Hematopoietic multipotent progenitor cell treated with erythropoietin and hydrocortisone succinate and interleukin-3 and kit ligand, for 17 days (in vitro differentiated cells): Measurements from ENCODE around the gene CUX1.

ENCODE experiments used
- DNase-seq: peaks from one replicate; pipeline ENCODE4 v3.0.0-alpha.2; 2015; ENCODE audit warnings: low spot score

Gene CUX1

DNA sequence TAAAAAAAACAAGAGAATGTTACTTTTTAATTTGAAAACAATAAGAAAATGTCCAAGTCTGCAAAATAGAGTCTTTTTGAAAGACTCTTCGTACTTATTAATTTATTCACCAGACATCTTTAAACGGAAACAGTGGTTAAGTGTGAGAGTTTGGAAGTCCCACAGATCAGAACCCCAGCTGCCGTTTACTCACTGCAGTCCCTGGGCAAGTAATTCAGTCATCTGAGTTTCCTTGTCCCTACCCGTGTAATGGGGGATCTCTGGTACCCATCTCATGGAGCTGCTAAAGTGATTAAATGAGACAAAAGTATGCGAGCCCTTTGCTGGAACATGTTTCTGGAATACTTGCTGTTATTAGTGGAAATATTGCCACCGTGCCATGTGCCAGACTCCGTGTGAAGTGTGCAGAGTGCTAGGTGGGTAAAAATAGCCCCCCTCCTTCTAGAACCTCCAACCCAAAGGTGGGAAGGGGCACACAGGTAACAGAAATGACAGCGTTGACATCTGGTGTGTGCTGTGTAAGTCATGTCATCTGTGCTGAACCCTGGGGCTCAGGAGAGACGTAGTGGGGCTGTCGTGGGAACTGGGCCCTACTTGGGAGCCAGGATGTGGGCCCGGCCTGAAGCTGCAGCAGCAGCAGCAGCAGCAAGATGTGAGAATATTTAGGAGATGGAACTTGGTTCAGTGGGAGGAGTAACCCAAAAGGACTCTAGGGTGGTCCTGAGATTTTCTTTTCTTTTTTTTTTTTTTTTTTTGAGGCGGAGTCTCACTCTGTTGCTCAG, 140.5 kb downstream of the CUX1 start:
- no peak for DNase-seq

DNA sequence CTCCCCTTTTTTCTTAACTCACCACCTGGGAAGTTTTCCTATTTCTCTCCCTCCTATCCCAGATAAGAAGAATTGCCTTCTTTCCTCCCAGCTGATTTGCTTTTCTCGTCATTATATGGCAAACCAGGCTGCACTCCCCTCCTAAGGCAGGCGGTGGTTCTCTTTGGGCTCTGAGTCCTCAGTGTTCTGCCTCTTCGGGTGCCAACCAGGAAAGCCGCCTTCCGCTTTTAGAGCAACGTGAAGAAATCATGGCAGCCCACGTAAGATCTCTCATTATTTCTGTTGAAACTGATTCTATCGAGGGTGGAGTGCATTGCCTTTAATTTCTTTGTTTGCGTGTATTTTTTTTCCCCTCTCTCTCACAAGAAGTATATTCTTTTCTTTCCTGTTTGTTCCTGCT, 141.9 kb downstream of the CUX1 start:
- DNase-seq: no peak

DNA sequence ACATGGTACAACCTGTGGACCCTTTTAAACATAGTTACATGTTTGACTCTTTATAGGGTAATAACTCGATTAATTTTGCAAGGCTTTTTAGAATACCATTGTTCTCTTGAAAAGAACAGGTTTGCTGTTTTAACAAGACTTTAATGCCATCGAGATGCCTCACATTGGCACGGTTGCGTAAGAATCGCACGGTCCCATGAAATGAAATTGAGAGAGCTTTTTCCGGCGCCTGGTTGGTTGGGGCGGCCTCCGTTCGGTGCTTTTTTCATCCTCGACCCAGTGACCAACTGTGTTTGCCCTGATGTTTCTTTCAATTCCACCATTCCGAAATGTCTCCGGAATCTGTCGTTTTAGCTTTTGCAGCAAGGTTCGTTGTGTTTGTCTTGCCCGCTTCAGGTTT, 142.4 kb downstream of the CUX1 start:
- no peak for DNase-seq

DNA sequence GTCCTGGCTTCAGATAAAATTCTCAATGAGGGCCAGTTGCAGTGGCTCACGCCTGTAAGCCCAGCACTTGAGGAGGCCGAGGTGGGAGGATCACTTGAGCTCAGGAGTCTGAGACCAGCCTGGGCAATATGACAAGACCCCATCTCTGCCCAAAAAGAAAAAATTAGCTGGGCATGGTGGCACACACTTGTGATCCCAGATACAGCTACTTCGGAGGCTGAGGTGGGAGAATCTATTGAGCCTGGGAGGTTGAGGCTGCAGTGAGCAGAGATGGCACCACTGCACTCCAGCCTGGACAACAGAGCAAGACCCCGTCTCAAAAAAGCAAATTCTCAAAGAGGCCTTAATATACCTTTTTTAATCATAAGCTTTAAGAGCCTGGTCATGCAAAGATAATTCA, 142.9 kb downstream of the CUX1 start:
- DNase-seq: no peak

DNA sequence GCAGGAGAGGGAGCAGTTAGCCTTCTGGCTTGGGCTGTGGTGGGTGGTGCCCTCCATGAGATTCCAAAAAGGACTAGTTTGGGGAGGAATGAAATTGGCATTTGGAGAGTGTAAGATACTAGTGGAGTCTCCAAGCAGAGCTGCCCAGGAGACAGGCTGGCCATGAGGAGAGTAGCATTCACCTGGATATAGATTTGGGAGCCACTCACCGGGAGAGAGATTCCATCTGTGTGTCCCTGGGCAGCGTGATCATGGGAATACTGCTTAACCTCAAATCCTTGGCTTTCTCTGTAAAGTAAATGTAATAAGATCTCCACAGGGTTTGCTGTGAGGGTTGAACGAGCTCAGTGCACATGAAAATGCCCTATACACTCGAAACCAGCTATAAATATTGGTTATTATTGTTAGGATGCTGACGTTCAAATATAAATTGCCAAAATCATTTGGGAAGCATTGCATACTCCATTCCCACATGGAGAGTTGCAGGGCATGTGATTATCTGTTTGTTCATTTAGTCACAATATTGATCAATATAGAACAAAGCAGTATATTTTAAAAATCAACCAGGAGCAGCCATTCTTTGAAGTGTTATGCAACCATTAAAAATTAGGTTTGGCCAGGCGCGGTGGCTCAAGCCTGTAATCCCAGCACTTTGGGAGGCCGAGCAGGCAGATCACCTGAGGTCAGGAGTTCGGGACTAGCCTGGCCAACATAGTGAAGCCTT, 143.7 kb downstream of the CUX1 start:
- no peak for DNase-seq

GRCh38 chr7:101961811-101962210, 144.4 kb downstream of the CUX1 start:
- no peak for DNase-seq

GRCh38 chr7:101963693-101964092, 146.3 kb downstream of the CUX1 start:
- DNase-seq: no peak

DNA sequence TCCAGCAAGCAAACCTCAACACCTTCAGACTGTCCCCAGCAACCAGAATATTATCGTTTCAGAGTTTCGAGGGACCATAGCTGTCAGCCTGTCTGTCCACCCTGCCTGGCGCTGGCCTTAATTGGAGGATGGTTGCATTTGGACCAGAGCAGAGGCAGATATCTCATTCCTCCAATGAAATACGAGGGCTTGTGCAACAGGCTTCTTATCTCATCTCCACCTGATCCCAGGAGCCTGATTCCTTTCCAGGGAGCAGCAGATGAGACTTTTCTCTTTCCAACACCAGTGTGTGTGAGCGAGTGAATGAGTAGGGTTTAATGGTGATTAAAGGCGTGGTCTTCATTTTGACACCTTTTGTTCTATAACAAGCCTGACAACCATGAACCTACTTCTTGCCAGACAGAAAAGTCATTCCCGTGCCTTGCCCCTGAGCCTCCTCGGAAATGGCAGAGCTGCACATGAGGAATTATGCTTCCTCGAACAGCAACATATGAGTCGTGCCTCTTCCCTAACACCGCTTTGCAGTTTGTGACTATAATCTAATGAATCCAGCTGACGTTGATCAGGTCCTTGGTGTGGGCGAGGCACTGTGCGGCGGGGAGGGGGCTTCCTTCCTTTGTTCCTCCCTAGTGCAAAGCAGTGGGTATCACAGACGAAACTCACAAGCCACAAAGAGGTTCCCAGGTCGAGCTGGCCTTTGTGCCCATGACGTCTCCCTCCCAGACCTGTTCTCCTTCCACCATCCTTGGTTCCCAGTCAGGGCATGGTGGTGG, 147.4 kb downstream of the CUX1 start:
- no peak for DNase-seq

GRCh38 chr7:101968720-101969466, 151.5 kb downstream of the CUX1 start:
- no peak for DNase-seq

GRCh38 chr7:101969997-101970585, 152.7 kb downstream of the CUX1 start:
- DNase-seq: no peak

GRCh38 chr7:101970801-101971200, 153.4 kb downstream of the CUX1 start:
- no peak for DNase-seq

- no peak for DNase-seq
Observed at GRCh38 chr7:101971457-101971856, 154.0 kb downstream of the CUX1 start.

DNA sequence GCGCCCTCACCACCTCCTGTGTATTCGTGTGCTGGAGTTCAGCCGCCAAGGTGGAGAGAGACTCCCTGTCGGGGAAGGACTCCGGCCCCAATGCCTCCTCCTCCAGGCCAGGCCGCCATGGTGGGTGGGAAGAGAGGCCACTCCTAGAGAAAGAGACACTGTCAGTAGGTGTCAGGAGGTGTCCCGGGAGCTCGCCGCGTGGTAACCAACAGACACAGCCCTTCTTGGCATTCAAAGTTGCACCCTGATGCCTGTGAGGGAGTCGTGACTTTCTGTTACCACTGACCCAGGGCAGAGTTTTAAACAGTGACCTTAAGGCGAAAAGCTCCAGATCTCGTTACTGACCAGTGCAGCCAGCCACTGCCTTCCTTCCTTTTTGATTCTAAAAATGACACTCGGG, 155.2 kb downstream of the CUX1 start:
- no peak for DNase-seq

GRCh38 chr7:101973130-101973529, 155.7 kb downstream of the CUX1 start:
- DNase-seq: no peak

DNA sequence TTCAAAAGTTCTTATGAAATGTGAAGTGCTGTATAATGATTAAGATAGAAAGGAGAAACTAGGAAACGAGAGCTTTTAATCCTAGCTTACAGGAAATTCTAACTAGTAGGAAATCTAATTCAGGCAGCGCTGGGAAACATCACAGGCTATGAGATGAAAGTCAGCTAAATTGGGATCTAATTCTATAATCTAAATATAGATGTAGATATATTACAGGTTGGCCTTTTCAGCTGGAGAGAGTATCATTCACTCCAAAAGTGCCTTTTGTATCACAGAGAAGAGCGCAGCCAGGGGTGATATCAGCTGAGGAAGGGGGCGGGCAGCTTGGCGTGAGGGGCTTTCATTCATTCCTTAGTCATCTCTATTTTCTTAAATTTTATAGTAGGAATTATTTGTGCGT, 157.0 kb downstream of the CUX1 start:
- DNase-seq: no peak

- DNase-seq: no peak
Observed at GRCh38 chr7:101975046-101975445, 157.6 kb downstream of the CUX1 start.

DNA sequence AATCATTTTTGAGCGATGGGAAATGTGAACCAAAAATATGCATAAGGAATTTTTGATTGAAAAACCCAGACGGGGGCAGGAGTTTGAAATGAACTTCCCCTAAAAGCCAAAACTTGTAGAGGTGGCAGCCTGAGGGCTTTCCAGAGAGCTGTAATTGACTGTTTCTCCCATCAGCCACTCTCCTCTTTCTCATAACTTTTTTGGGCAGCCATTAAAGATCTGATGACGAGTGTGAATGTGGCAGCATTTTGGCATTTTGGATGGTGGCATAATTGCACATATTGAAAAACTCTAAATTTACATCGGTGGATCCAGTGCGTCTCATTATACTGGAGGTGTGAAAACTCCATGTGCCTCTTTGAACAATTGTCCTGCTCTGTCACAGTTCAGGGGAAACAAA, 159.0 kb downstream of the CUX1 start:
- DNase-seq: no peak

- DNase-seq: no peak
Observed at GRCh38 chr7:101977249-101977648, 159.8 kb downstream of the CUX1 start.

- no peak for DNase-seq
Observed at GRCh38 chr7:101978683-101979082, 161.3 kb downstream of the CUX1 start.

DNA sequence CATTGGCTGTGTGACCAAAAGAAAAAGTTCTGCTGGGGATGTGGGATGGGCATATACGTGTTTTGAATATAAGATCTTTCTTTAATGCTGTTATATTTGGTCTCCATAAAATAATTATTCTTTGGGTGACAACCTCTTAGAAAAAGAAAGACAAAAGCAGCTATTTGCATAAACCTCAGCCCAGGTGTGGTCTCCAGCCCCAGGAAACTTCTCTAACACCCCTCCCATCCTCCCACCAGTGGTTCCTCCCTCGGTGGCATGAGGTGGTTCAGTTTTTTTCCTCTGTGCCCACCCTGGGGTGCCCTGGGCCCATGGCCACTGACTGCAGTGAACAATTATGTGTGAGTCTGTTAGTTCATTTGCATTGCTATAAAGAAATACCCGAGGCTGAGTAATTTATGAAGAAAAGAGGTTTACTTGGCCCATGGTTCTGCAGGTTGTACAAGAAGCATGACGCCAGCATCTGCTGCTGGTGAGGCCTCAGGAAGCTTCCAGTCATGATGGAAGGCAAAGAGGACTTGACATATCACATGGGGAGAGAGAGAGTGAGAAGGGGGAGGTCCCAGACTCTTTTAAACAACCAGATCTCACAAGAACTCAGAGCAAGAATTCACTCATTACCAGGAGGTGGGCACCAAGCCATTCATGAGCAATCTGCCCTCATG, 165.9 kb downstream of the CUX1 start:
- DNase-seq: no peak
